ENCODE data around the gene KDELR1. TPM values are rescaled to one million over a fixed set of nuclear protein-coding genes. Genes with fewer than 3 reads are reported as not detected.

KDELR1 gene
- total RNA-seq, 1 donor from 2014 or later, result 183 TPM

DNA sequence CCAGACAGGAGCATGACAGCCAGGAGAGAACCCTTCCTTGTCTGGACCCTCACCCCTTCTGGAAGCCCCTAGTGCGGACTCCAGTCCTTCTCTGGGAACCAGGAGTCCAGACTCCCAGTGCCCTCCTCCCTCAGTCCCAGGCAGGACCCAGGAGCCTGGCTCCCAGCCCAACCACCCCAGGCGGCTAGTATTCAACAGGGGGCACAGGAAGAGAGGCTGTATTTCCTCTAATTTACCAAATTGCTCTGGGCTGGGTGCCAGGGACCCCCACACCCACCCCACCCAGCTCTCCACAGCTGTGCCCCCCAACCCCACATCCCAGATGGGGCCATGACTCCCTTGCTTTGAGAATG is 5.4 kb upstream of the KDELR1 start:
- no peak for DNase-seq (ENCODE audit: low spot score in 2 of 2)
- intact Hi-C loops (cut with DNase I), result no loop called here
- Histone ChIP-seq H3K36me3 (no peaks in the 10 kb centered on the region), H3K27ac (no peak overlapping the region), H3K27me3 (peaks cover 36% of the 10 kb centered on the region), H3K9me3 (no peaks in the 10 kb centered on the region), H3K4me1 (peaks cover 0 to 8% of the 10 kb centered on the region in 2 donors), H3K4me3 (no peak overlapping the region)
- TF ChIP-seq, protein P1, sequence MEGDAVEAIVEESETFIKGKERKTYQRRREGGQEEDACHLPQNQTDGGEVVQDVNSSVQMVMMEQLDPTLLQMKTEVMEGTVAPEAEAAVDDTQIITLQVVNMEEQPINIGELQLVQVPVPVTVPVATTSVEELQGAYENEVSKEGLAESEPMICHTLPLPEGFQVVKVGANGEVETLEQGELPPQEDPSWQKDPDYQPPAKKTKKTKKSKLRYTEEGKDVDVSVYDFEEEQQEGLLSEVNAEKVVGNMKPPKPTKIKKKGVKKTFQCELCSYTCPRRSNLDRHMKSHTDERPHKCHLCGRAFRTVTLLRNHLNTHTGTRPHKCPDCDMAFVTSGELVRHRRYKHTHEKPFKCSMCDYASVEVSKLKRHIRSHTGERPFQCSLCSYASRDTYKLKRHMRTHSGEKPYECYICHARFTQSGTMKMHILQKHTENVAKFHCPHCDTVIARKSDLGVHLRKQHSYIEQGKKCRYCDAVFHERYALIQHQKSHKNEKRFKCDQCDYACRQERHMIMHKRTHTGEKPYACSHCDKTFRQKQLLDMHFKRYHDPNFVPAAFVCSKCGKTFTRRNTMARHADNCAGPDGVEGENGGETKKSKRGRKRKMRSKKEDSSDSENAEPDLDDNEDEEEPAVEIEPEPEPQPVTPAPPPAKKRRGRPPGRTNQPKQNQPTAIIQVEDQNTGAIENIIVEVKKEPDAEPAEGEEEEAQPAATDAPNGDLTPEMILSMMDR (IDR thresholded peaks at IDR 0.05), result no peak

DNA sequence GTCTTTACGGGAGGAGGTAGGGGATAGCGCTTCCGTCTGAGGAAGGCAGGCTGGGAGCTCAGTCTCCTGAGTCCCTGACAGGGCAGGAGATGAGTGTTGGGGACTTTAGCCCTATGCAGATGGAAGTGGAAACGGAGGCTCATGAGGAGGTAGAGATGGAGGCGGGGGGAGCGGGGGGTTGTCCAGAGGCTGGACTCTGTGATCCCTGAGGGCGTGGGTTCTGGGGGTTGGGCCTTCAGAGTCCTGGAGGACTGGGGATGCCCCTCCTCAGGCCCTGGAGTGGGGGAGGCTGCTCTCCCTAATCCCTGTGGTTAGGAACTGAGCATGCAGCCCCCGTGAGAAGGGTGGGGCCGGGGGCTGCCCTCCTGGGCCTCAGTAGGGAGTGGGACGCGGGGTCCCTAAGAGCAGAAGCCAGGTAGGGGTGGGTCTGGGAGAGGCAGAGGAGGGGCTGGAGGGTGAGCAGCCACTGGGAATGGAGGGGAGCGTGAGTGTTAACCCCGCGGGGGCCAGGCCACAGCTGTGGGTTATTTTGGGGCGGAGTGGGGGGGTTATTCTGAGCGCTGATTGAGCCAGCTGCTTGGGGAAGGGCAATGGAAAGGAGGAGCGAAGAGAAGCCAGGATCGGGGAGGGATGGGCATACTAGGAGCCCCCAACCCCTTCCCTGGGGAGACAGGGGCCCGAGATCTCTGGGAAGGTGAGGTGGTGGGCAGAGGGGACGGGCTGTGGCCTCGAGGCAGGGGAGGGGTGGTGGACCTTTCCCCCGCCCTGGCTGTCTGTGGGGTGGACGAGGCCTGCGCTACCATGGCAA is 4.9 kb upstream of the KDELR1 start:
- TF ChIP-seq, protein P1 (IDR thresholded peaks at IDR 0.05), result no peak
- no peaks in the 10 kb centered on the region for H3K36me3 ChIP-seq
- intact Hi-C loops (cut with DNase I), result no loop called here
- no peak overlapping the region for H3K27ac ChIP-seq
- DNase-seq (ENCODE audit: low spot score in 2 of 2), result no peak
- peaks cover 36% of the 10 kb centered on the region for H3K27me3 ChIP-seq
- H3K4me1 ChIP-seq, result peaks cover 0 to 8% of the 10 kb centered on the region in 2 donors
- H3K4me3 ChIP-seq, result no peak overlapping the region
- H3K9me3 ChIP-seq, result no peaks in the 10 kb centered on the region

GRCh38 chr19:48395499-48395898 is 4.1 kb upstream of the KDELR1 start:
- H3K27me3 ChIP-seq, result peaks cover 36% of the 10 kb centered on the region
- intact Hi-C loops (cut with DNase I), result no loop called here

DNA sequence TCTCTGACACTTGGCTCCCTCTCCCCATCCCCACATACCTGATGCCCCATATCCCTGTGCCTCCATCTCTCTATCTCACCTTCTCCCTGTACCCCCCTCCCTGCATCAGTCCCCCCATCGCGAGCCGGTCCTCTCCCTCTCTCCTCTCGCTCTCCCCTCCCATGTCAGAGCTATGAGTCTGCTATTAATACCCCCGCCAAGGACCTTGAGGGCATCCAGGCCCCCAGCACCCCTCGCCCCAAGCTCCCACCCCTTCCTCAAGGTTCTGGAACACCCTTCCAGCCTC is 3.8 kb upstream of the KDELR1 start:
- Histone ChIP-seq H3K36me3 (no peaks in the 10 kb centered on the region), H3K9me3 (no peaks in the 10 kb centered on the region), H3K27me3 (peaks cover 36% of the 10 kb centered on the region), H3K4me1 (peaks cover 0 to 11% of the 10 kb centered on the region in 2 donors), H3K4me3 (no peak overlapping the region), H3K27ac (no peak overlapping the region)
- DNase-seq (ENCODE audit: low spot score in 2 of 2), result no peak
- TF ChIP-seq, protein P1 (IDR thresholded peaks at IDR 0.05), result no peak
- intact Hi-C loops (cut with DNase I), result no loop called here

More at GRCh38 chr19:48395499-48395898, 4.1 kb upstream of the KDELR1 start:
- Histone ChIP-seq H3K27ac (no peak overlapping the region), H3K36me3 (no peaks in the 10 kb centered on the region), H3K4me3 (no peak overlapping the region), H3K4me1 (peaks cover 0 to 8% of the 10 kb centered on the region in 2 donors), H3K9me3 (no peaks in the 10 kb centered on the region)
- TF ChIP-seq, protein P1 (IDR thresholded peaks at IDR 0.05), result no peak
- no peak for DNase-seq (ENCODE audit: low spot score in 2 of 2)

- intact Hi-C loops (cut with DNase I), result loop anchor here (5.0 kb wide), 1 partner anchor 48 kb away; no protein-coding TSS in a partner anchor
Measured at GRCh38 chr19:48394331-48395169, 3.2 kb upstream of the KDELR1 start.

More at GRCh38 chr19:48394331-48395169, 3.2 kb upstream of the KDELR1 start:
- Histone ChIP-seq H3K4me3 (peak overlapping the region in 1 of 2 donors; percentile 41), H3K36me3 (no peaks in the 10 kb centered on the region), H3K27me3 (peaks cover 36% of the 10 kb centered on the region), H3K27ac (no peak overlapping the region), H3K9me3 (no peaks in the 10 kb centered on the region), H3K4me1 (peaks cover 0 to 14% of the 10 kb centered on the region in 2 donors)
- DNase-seq (ENCODE audit: low spot score in 2 of 2), result no peak
- TF ChIP-seq, protein P1 (IDR thresholded peaks at IDR 0.05), result no peak
